GM13977 (cell line): ENCODE measurements around the gene PKP3.

Experiments
- DNase-seq: peaks from one replicate; pipeline ENCODE4 v3.0.0; 2012; ENCODE audit warnings: low spot score
- CTCF ChIP-seq: IDR thresholded peaks from 2 replicates; pipeline ENCODE4 v1.5.1; 2012; ENCODE audit warnings: mild to moderate bottlenecking, control low read depth; ENCODE audit not compliant: insufficient read depth; ENCODE audit errors: extremely low read depth, missing control alignments
- in situ Hi-C: fragments of 300-500 bp; cut with MboI; formaldehyde crosslinking; loops from one replicate; pipeline ENCODE4 v1.12.0; 2022; ENCODE audit warnings: low sequenced_read_pairs, low pct_unique_long_range_greater_than_20kb, mixed read lengths, inconsistent platforms; ENCODE audit not compliant: unreplicated experiment

Gene PKP3

GRCh38 chr11:405954-406795 lies 12.2 kb downstream of the PKP3 start:
- no peak for DNase-seq
- in situ Hi-C loops = no loop called here
- no peak for TF ChIP-seq CTCF

GRCh38 chr11:406796-407650 lies 13.0 kb downstream of the PKP3 start:
- DNase-seq = peak; percentile 95
- in situ Hi-C loops = no loop called here
- peak; percentile 38 for TF ChIP-seq CTCF

- in situ Hi-C loops = no loop called here
- DNase-seq = no peak
- TF ChIP-seq CTCF = no peak
Measured at GRCh38 chr11:407651-408123, 13.7 kb downstream of the PKP3 start.

- DNase-seq = no peak
- no peak for TF ChIP-seq CTCF
- in situ Hi-C loops = no loop called here
Measured at GRCh38 chr11:408154-409007, 14.4 kb downstream of the PKP3 start.

GRCh38 chr11:409008-409599 lies 15.1 kb downstream of the PKP3 start:
- no peak for TF ChIP-seq CTCF
- DNase-seq = no peak
- in situ Hi-C loops = no loop called here
